ENCODE data around the gene ARL15. TPM values are rescaled to one million over a fixed set of nuclear protein-coding genes. Genes with fewer than 3 reads are reported as not detected.

ARL15 gene
- total and polyA plus RNA-seq, 2 of the 8 experiments (the other 6 are each of a cell fraction or from before 2014, with no cell fraction given) = 9.9 to 21.2 TPM

DNA sequence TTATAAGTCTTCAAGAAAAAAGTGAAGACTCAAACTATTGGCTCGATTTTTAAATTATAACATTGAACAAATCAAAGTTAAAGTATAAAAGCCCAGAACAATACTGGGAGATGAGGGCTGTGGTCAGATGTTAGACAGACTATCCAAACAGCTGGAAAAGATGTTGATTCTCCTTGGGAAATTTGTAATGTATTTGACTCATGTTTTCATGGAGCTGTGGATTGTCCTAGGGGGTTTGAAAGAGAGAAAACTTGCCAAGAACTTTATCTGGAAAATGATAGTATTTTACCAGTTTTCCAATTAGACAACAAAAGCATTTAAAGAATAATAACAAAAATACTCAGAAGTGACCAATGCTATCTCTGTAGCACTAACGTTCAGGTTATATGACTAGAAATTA is 339.2 kb downstream of the ARL15 start:
- Histone ChIP-seq H3K79me1 (ENCODE audit: low read depth, low read length) (no peaks in the 10 kb centered on the region), H3K4ac (replicated peaks; ENCODE audit: insufficient read length, low read depth, low read length) (no peak overlapping the region), H2BK20ac (ENCODE audit: low read length) (no peak overlapping the region), H3K18ac (ENCODE audit: extremely low read depth, low read length) (no peak overlapping the region), H3K36me3 (ENCODE audit: control insufficient read depth in 2 of 4, insufficient read depth in 4 of 4, low read length in 3 of 4) (no peaks in the 10 kb centered on the region), H4K20me1 (replicated peaks in 1 of 2; ENCODE audit: control insufficient read depth in 1 of 2, insufficient read depth in 2 of 2, low read length in 2 of 2) (no peaks in the 10 kb centered on the region), H2AK5ac (ENCODE audit: low read depth, low read length) (no peak overlapping the region), H2BK12ac (ENCODE audit: low read depth, low read length) (no peak overlapping the region), H3K79me2 (ENCODE audit: control insufficient read depth in 1 of 2, insufficient read depth in 2 of 2, low read length in 2 of 2) (no peaks in the 10 kb centered on the region), H2AFZ (ENCODE audit: low read length) (no peak overlapping the region), H3K27me3 (replicated peaks in 1 of 4; ENCODE audit: control insufficient read depth in 3 of 4, extremely low read depth in 1 of 4, insufficient read depth in 3 of 4, low read length in 3 of 4) (no peaks in the 10 kb centered on the region), H3K4me2 (ENCODE audit: insufficient read depth in 1 of 2, low read depth in 2 of 2, low read length in 2 of 2) (no peak overlapping the region), H3K4me1 (replicated peaks in 1 of 4; ENCODE audit: control insufficient read depth in 3 of 4, insufficient read depth in 4 of 4, low read length in 3 of 4) (no peaks in the 10 kb centered on the region), H2BK15ac (ENCODE audit: low read length) (no peak overlapping the region), H3K14ac (ENCODE audit: insufficient read length) (no peak overlapping the region), H3K56ac (replicated peaks; ENCODE audit: insufficient read length, low read depth, low read length) (no peak overlapping the region), H3K9ac (replicated peaks in 1 of 4; ENCODE audit: extremely low read depth in 1 of 4, low read depth in 3 of 4, low read length in 3 of 4) (no peak overlapping the region), H3K23ac (ENCODE audit: insufficient read length) (no peak overlapping the region), H3K4me3 (ENCODE audit: extremely low read depth in 1 of 4, insufficient read depth in 2 of 4, low read depth in 3 of 4, low read length in 4 of 4) (no peak overlapping the region), H4K8ac (ENCODE audit: extremely low read depth, insufficient read depth, low read length) (no peak overlapping the region), H4K91ac (replicated peaks; ENCODE audit: insufficient read length, low read length) (no peak overlapping the region), H3K9me3 (ENCODE audit: insufficient read depth in 2 of 2, low read depth in 1 of 2, low read length in 1 of 2) (no peaks in the 10 kb centered on the region), H2BK120ac (replicated peaks; ENCODE audit: low read depth, low read length) (no peak overlapping the region), H2BK5ac (ENCODE audit: low read depth, low read length) (no peak overlapping the region), H4K5ac (ENCODE audit: insufficient read length, low read depth, low read length) (no peak overlapping the region), H3K27ac (ENCODE audit: low read depth, low read length) (no peak overlapping the region), H3K23me2 (ENCODE audit: low read depth, low read length) (no peaks in the 10 kb centered on the region)
- 83% methylated on average over 2 of the region's 2 CpGs; no CpG with 5 or more reads in 1 of the 2 experiments for WGBS, 2 experiments (ENCODE audit: extremely low coverage in 1 of 2, insufficient coverage in 1 of 2, insufficient read length in 1 of 2, insufficient replicate concordance in 2 of 2, low coverage in 1 of 2, low lambda C conversion rate in 2 of 2, missing lambda C conversion rate in 1 of 2)
- FAIRE-seq (no peak), DNase-seq (ENCODE audit: low read depth in 1 of 2, low spot score in 2 of 2) (no peak)
- no peak for TF ChIP-seq MAX (IDR thresholded peaks at IDR 0.05)
- no peak for TF ChIP-seq CTCF (IDR thresholded peaks at IDR 0.05; ENCODE audit: control extremely low read depth in 1 of 3, insufficient read depth in 1 of 3, low read depth in 1 of 3, low read length in 3 of 3)
- TF ChIP-seq KDM4A (IDR thresholded peaks at IDR 0.05; ENCODE audit: low read depth, low read length, severe bottlenecking) = no peak
- TF ChIP-seq BCL11A (IDR thresholded peaks at IDR 0.05; ENCODE audit: low read depth in 2 of 2, low read length in 2 of 2) = no peak
- CTCF ChIA-PET (ENCODE audit: partially characterized antibody) = interaction anchor here (1.1 kb wide), 1 partner anchor 258 kb away, joined by 3 read pairs; no protein-coding TSS in a partner anchor
- POLR2A ChIA-PET (ENCODE audit: partially characterized antibody) = no interaction called here

All from H1 (cell line).